ENCODE results near the gene HTD2. TPM values are rescaled to one million over a fixed set of nuclear protein-coding genes. Genes with fewer than 3 reads are reported as not detected.

HTD2 gene
- total RNA-seq, 1 experiment from 2014 or later = 11.4 TPM

- TF ChIP-seq AFF4 (CRISPR knock-in tag; IDR thresholded peaks at IDR 0.05; ENCODE audit: borderline replicate concordance) = no peak
- no peak for TF ChIP-seq ZBTB21 (CRISPR knock-in tag; IDR thresholded peaks at IDR 0.05; ENCODE audit: borderline replicate concordance)
- no peak for TF ChIP-seq ZNF281 (CRISPR knock-in tag; IDR thresholded peaks at IDR 0.05)
- TF ChIP-seq NR2C2 (CRISPR knock-in tag; IDR thresholded peaks at IDR 0.05) = no peak
- no peak for TF ChIP-seq E2F4 (CRISPR knock-in tag; IDR thresholded peaks at IDR 0.05; ENCODE audit: borderline replicate concordance, low read depth)
- no peak for TF ChIP-seq OVOL2 (CRISPR knock-in tag; IDR thresholded peaks at IDR 0.05; ENCODE audit: borderline replicate concordance)
- TF ChIP-seq IRF2 (CRISPR knock-in tag; IDR thresholded peaks at IDR 0.05; ENCODE audit: borderline replicate concordance, low read depth) = no peak
- no peak for TF ChIP-seq CDX4 (CRISPR knock-in tag; IDR thresholded peaks at IDR 0.05; ENCODE audit: borderline replicate concordance)
- no peak for TF ChIP-seq ATF1 (CRISPR knock-in tag; IDR thresholded peaks at IDR 0.05)
- no peak for TF ChIP-seq NFATC4 (CRISPR knock-in tag; IDR thresholded peaks at IDR 0.05)
- no peak for TF ChIP-seq TP53 (CRISPR knock-in tag; IDR thresholded peaks at IDR 0.05)
- no peak for TF ChIP-seq EMX1 (CRISPR knock-in tag; IDR thresholded peaks at IDR 0.05)
These were observed 47.6 kb downstream of the HTD2 start (continued) for GRCh38 chr3:58353722-58354553.

GRCh38 chr3:58355179-58355578 is 48.9 kb downstream of the HTD2 start:
- Mint-ChIP-seq H3K27me3 (ENCODE audit: low read depth) (no peaks in the 10 kb centered on the region), H3K9me3 (no peaks in the 10 kb centered on the region), H3K36me3 (no peaks in the 10 kb centered on the region; the same call in 1 of the 2 replicates), H3K27ac (no peak overlapping the region), H3K4me1 (peaks cover 14% of the 10 kb centered on the region), H3K4me3 (no peak overlapping the region)
- DNase-seq (ENCODE audit: low spot score) = no peak
- ChIA-PET POLR2A (no interaction called here), CTCF (interaction anchor here (0.5 to 1.1 kb wide), 3 partner anchors 49 to 95 kb away, joined by 3 to 4 read pairs (median 3); partner anchors contain the start of genes HTD2 and RPP14)
- ATAC-seq = no peak
- TF ChIP-seq ETV6 (CRISPR knock-in tag; IDR thresholded peaks at IDR 0.05) = no peak
- TF ChIP-seq MLX (CRISPR knock-in tag; IDR thresholded peaks at IDR 0.05) = no peak
- no peak for TF ChIP-seq ZNF219 (CRISPR knock-in tag; IDR thresholded peaks at IDR 0.05; ENCODE audit: borderline replicate concordance)
- TF ChIP-seq ZMAT4 (CRISPR knock-in tag; IDR thresholded peaks at IDR 0.05) = no peak
- no peak for TF ChIP-seq ATF3 (CRISPR knock-in tag; conservative IDR thresholded peaks at IDR 0.05)
- no peak for TF ChIP-seq MYBL2 (CRISPR knock-in tag; IDR thresholded peaks at IDR 0.05)
- TF ChIP-seq HMGA2 (CRISPR knock-in tag; IDR thresholded peaks at IDR 0.05) = no peak
- no peak for TF ChIP-seq HMGXB4 (CRISPR knock-in tag; IDR thresholded peaks at IDR 0.05)
- no peak for TF ChIP-seq FOXP4 (CRISPR knock-in tag; IDR thresholded peaks at IDR 0.05)
